PFSK-1 (cell line): ENCODE results near the gene DALRD3.

Source experiments
- FOXP2 ChIP-seq: optimal IDR thresholded peaks from 2 replicates; pipeline ENCODE3; 2011; ENCODE audit warnings: borderline replicate concordance, control low read depth, inconsistent platforms; ENCODE audit not compliant: insufficient read depth; ENCODE audit errors: extremely low read length, extremely low read depth
- POLR2AphosphoS5 ChIP-seq: IDR thresholded peaks from 2 replicates; pipeline ENCODE4 v1.6.1; 2012; ENCODE audit warnings: low read depth, mild to moderate bottlenecking, control low read depth, low read length, moderate library complexity
- SIN3A ChIP-seq: IDR thresholded peaks from 2 replicates; pipeline ENCODE4 v1.6.1; 2012; ENCODE audit warnings: mild to moderate bottlenecking, low read length, moderate library complexity, borderline replicate concordance; ENCODE audit not compliant: insufficient read depth
- TAF1 ChIP-seq: IDR thresholded peaks from 2 replicates; pipeline ENCODE4 v1.6.1; 2012; ENCODE audit warnings: low read length, control low read depth, borderline replicate concordance; ENCODE audit not compliant: insufficient read depth
- TF ChIP-seq, protein P1 (sequence below), 2 experiments: IDR thresholded peaks; 2 replicates each; pipeline versions ENCODE4 v1.6.1 to v1.8.0; 2011 to 2012; ENCODE audit warnings: low read depth in 2 of 2, low read length in 2 of 2, control low read depth in 1 of 2, inconsistent platforms in 1 of 2, mild to moderate bottlenecking in 1 of 2, moderate library complexity in 1 of 2; ENCODE audit not compliant: insufficient read depth in 1 of 2

DALRD3 gene

DNA sequence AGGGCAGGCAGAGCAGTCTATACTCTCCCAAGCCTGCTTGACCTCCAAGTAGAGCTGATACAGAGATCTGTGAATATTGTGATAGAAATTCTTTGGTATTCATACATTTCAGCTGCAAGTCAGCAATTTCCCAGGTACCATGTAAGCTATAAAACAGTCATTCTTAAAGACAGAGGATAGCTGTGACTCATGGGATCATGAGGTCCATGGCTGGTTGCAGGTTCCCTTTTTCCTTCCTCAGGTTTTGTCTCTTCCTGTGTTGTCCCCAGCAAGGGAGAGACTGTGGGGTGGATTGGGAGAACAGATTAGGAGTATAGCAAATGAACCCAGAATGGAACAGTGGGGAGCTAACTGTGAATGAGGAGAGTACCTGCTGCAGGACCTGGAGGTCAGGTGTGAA, 33.7 kb downstream of the DALRD3 start:
- TF ChIP-seq FOXP2 (no peak), SIN3A (no peak), POLR2AphosphoS5 (no peak), TAF1 (no peak)
- TF ChIP-seq, protein P1, sequence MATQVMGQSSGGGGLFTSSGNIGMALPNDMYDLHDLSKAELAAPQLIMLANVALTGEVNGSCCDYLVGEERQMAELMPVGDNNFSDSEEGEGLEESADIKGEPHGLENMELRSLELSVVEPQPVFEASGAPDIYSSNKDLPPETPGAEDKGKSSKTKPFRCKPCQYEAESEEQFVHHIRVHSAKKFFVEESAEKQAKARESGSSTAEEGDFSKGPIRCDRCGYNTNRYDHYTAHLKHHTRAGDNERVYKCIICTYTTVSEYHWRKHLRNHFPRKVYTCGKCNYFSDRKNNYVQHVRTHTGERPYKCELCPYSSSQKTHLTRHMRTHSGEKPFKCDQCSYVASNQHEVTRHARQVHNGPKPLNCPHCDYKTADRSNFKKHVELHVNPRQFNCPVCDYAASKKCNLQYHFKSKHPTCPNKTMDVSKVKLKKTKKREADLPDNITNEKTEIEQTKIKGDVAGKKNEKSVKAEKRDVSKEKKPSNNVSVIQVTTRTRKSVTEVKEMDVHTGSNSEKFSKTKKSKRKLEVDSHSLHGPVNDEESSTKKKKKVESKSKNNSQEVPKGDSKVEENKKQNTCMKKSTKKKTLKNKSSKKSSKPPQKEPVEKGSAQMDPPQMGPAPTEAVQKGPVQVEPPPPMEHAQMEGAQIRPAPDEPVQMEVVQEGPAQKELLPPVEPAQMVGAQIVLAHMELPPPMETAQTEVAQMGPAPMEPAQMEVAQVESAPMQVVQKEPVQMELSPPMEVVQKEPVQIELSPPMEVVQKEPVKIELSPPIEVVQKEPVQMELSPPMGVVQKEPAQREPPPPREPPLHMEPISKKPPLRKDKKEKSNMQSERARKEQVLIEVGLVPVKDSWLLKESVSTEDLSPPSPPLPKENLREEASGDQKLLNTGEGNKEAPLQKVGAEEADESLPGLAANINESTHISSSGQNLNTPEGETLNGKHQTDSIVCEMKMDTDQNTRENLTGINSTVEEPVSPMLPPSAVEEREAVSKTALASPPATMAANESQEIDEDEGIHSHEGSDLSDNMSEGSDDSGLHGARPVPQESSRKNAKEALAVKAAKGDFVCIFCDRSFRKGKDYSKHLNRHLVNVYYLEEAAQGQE (IDR thresholded peaks at IDR 0.05; ENCODE audit: insufficient read depth in 1 of 2, low read depth in 2 of 2, low read length in 2 of 2), result no peak

DNA sequence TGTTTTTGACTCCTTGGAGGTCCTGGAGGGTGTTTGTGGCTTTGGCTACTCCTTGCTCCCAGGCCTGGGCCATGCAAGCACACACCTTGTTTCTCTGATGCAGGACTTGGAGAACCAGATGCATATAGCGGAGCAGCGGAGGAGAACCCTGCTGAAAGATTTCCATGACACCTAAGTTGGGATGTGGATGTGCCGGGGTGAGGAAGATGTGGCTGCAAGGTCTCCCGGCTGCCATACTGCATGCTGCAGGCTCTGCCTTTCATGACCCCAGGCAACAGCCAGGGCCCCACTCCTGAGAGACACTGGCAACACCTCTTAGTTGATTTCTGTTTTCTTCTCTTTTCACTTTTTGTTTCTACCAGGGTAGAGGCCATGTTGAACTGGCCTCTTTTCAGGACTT, 35.3 kb downstream of the DALRD3 start:
- TF ChIP-seq TAF1, result no peak
- no peak for TF ChIP-seq SIN3A
- TF ChIP-seq, protein P1 (IDR thresholded peaks at IDR 0.05; ENCODE audit: insufficient read depth in 1 of 2, low read depth in 2 of 2, low read length in 2 of 2), result no peak
- no peak for TF ChIP-seq POLR2AphosphoS5
- TF ChIP-seq FOXP2, result no peak

DNA sequence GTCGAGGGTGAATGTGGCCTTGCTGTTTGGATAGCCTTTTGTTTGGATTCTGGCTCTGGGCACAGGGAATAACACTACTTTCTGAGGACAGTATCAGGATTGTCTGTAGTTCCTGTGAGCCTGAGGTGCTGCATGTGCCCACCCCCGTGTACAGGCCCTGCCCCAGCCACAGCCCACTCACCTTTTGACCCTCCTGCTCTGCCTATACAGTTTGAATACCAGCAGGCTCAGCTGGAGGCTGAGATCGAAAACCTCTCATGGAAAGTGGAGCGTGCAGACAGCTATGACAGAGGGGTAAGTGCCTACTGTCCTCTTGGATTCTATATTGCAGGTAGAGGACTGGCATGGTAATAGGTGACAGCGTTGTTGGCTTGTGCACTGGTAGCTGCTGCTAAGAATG, 35.7 kb downstream of the DALRD3 start:
- TF ChIP-seq TAF1 (no peak), FOXP2 (no peak)
- TF ChIP-seq, protein P1 (IDR thresholded peaks at IDR 0.05; ENCODE audit: insufficient read depth in 1 of 2, low read depth in 2 of 2, low read length in 2 of 2), result no peak

GRCh38 chr3:48982016-48982415, 36.4 kb downstream of the DALRD3 start:
- TF ChIP-seq FOXP2, result no peak
- TF ChIP-seq SIN3A, result no peak
- TF ChIP-seq, protein P1 (IDR thresholded peaks at IDR 0.05; ENCODE audit: insufficient read depth in 1 of 2, low read depth in 2 of 2, low read length in 2 of 2), result no peak
- TF ChIP-seq TAF1, result no peak
- TF ChIP-seq POLR2AphosphoS5, result no peak

GRCh38 chr3:48980295-48980694, 38.1 kb downstream of the DALRD3 start:
- TF ChIP-seq POLR2AphosphoS5, result no peak
- TF ChIP-seq, protein P1 (IDR thresholded peaks at IDR 0.05; ENCODE audit: insufficient read depth in 1 of 2, low read depth in 2 of 2, low read length in 2 of 2), result no peak
- no peak for TF ChIP-seq SIN3A
- TF ChIP-seq TAF1, result no peak
- TF ChIP-seq FOXP2, result no peak
